ENCODE data around the gene MUC5AC. TPM values are rescaled to one million over a fixed set of nuclear protein-coding genes. Genes with fewer than 3 reads are reported as not detected.

The MUC5AC gene
- total RNA-seq, 1 experiment from 2014 or later: 0.11 TPM

- ChIA-PET CTCF (no interaction called here), POLR2A (ENCODE audit: unreplicated experiment) (no interaction called here)
- BruUV-seq (replicated peaks): no TSS peak
- Histone ChIP-seq H3K4me2 (ENCODE audit: low read length) (no peak overlapping the region), H3K36me3 (ENCODE audit: low read depth, low read length) (no peaks in the 10 kb centered on the region), H3K9me2 (replicated peaks; ENCODE audit: low read length) (no peaks in the 10 kb centered on the region), H3K27ac (ENCODE audit: low read length) (no peak overlapping the region), H3F3A (ENCODE audit: low read length, unreplicated experiment) (no peaks in the 10 kb centered on the region), H2AFZ (ENCODE audit: low read length) (no peak overlapping the region), H4K20me1 (ENCODE audit: low read length) (no peaks in the 10 kb centered on the region), H3K4me1 (ENCODE audit: insufficient read depth, low read length) (no peaks in the 10 kb centered on the region), H3K27me3 (ENCODE audit: low read length) (no peaks in the 10 kb centered on the region), H3K79me2 (ENCODE audit: low read length) (no peaks in the 10 kb centered on the region), H3K9ac (ENCODE audit: low read length) (no peak overlapping the region), H3K4me3 (ENCODE audit: low read length) (no peak overlapping the region), H3K9me3 (ENCODE audit: low read length) (no peaks in the 10 kb centered on the region)
- DNase-seq (no peak), ATAC-seq (no peak)
- TF ChIP-seq EZH2 (IDR thresholded peaks at IDR 0.05; ENCODE audit: low read length, unreplicated experiment): no peak
- no peak for TF ChIP-seq EZH2phosphoT487 (IDR thresholded peaks at IDR 0.05; ENCODE audit: borderline replicate concordance, low read length)
- no peak for TF ChIP-seq CTCF (conservative IDR thresholded peaks at IDR 0.05; ENCODE audit: low read depth, low read length)
- intact Hi-C loops (cut with micrococcal nuclease): no loop called here
Measured at GRCh38 chr11:1109101-1109917, 48.4 kb upstream of the MUC5AC start.

- H3K9me3 ChIP-seq (ENCODE audit: low read length): no peaks in the 10 kb centered on the region
- POLR2A ChIA-PET (ENCODE audit: unreplicated experiment): no interaction called here
- H3K9ac ChIP-seq (ENCODE audit: low read length): no peak overlapping the region
- intact Hi-C loops (cut with micrococcal nuclease): loop anchor here (5.0 to 10.0 kb wide), 2 partner anchors 112 to 405 kb away; partner anchors contain the start of gene MUC5B
- TF ChIP-seq CTCF (conservative IDR thresholded peaks at IDR 0.05; ENCODE audit: low read depth, low read length): no peak
- no peak for TF ChIP-seq EZH2 (IDR thresholded peaks at IDR 0.05; ENCODE audit: low read length, unreplicated experiment)
- TF ChIP-seq EZH2phosphoT487 (IDR thresholded peaks at IDR 0.05; ENCODE audit: borderline replicate concordance, low read length): no peak
- H3K79me2 ChIP-seq (ENCODE audit: low read length): no peaks in the 10 kb centered on the region
- BruUV-seq (replicated peaks): TSS peak; percentile 48
- H3F3A ChIP-seq (ENCODE audit: low read length, unreplicated experiment): no peaks in the 10 kb centered on the region
- H4K20me1 ChIP-seq (ENCODE audit: low read length): no peaks in the 10 kb centered on the region
- no peaks in the 10 kb centered on the region for H3K9me2 ChIP-seq (replicated peaks; ENCODE audit: low read length)
- CTCF ChIA-PET: no interaction called here
- no peaks in the 10 kb centered on the region for H3K36me3 ChIP-seq (ENCODE audit: low read depth, low read length)
- no peak overlapping the region for H3K4me3 ChIP-seq (ENCODE audit: low read length)
- H3K27ac ChIP-seq (ENCODE audit: low read length): no peak overlapping the region
- H2AFZ ChIP-seq (ENCODE audit: low read length): no peak overlapping the region
- DNase-seq: no peak
- no peaks in the 10 kb centered on the region for H3K27me3 ChIP-seq (ENCODE audit: low read length)
- no peak overlapping the region for H3K4me2 ChIP-seq (ENCODE audit: low read length)
- ATAC-seq: no peak
- no peaks in the 10 kb centered on the region for H3K4me1 ChIP-seq (ENCODE audit: insufficient read depth, low read length)
Measured at GRCh38 chr11:1109918-1110705, 47.6 kb upstream of the MUC5AC start.
